A549 (cell line): ENCODE data around the gene PCBP4.

Experiments
- MAZ ChIP-seq: fragments of 150-350 bp; IDR thresholded peaks from 2 replicates; pipeline ENCODE4 v1.6.1; 2014; ENCODE audit warnings: antibody characterized with exemption, low read depth, low read length, borderline replicate concordance
- TF ChIP-seq, protein P1 (sequence below): fragments of >200 bp; sonication (Bioruptor Twin); formaldehyde crosslinking; IDR thresholded peaks from 3 replicates; pipeline ENCODE4 v1.5.1; 2016

DNA sequence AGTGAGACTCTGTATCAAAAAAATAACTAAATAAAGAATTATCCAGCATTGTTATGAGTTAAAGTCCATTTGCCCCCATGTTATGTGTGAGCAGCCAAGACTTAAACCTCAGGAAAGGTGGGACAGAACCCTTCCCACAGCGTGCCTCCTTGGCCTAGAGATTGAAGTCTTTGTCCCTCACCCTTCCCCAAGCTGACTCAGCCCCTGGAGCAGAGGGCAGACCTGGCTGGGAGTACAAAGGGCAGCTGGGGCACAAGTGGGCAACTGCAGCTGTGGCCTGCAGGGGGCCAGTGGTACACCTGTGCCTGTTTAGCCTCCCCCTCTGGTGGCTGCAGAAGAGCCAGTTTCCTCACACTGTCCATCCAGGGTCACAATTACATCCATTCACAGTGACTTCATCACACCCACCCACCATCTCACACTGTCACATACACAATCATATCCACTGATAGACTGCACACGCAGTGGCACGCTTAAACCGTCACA lies 15.1 kb upstream of the PCBP4 start:
- TF ChIP-seq, protein P1, sequence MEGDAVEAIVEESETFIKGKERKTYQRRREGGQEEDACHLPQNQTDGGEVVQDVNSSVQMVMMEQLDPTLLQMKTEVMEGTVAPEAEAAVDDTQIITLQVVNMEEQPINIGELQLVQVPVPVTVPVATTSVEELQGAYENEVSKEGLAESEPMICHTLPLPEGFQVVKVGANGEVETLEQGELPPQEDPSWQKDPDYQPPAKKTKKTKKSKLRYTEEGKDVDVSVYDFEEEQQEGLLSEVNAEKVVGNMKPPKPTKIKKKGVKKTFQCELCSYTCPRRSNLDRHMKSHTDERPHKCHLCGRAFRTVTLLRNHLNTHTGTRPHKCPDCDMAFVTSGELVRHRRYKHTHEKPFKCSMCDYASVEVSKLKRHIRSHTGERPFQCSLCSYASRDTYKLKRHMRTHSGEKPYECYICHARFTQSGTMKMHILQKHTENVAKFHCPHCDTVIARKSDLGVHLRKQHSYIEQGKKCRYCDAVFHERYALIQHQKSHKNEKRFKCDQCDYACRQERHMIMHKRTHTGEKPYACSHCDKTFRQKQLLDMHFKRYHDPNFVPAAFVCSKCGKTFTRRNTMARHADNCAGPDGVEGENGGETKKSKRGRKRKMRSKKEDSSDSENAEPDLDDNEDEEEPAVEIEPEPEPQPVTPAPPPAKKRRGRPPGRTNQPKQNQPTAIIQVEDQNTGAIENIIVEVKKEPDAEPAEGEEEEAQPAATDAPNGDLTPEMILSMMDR, result peak; percentile 47
- no peak for TF ChIP-seq MAZ
